Activated T-helper 9 cell treated with anti-CD3 and anti-CD28 coated beads, Interleukin-2, amount 50 U/mL, for 16 hours (primary cell): ENCODE results near the gene SND1.

Source experiments
- DNase-seq: peaks from one replicate; pipeline ENCODE4 v3.0.0-alpha.2; 2020; ENCODE audit warnings: low read depth

The SND1 gene

DNA sequence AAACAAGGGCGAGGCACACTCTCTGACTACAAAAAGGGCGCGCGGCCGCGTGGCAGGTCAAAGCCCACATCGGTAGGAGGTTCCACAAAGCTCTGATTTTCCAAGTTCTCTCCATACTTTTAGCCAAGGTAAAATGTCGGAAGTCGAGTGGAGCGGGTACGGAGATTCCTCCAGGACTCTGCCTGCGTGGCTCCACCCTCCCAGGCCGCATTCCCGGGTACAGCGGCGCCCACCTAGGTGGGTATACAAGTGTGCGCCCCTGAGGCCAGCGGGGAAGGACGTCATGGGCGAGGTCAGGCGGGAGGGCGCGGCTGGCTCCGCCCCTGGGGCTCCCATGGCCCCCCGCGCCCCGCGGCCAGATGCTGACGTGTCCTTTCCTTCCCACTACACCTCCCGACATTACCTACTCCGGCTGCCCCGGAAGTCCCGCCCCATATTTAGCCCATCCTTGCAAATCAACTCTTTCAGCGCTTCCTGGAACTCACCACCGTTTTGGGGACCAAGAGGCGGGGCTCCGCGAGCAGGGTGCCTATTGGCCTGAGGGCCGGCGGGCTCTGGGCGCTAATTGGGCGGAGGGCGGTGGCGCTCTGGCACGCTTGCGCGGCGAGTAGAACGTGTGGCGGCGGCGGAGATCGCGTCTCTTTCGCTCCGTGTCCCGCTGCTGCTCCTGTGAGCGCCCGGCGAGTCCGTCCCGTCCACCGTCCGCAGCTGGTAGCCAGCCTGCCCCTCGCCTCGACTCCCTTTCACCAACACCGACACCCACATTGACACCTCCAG is at the start of gene SND1:
TSS of gene SND1 (plus strand) at position 639 of the 777 bp plus-strand sequence. CDS start 180 bp downstream, outside the sequence.
- DNase-seq, result peak; percentile 99

DNA sequence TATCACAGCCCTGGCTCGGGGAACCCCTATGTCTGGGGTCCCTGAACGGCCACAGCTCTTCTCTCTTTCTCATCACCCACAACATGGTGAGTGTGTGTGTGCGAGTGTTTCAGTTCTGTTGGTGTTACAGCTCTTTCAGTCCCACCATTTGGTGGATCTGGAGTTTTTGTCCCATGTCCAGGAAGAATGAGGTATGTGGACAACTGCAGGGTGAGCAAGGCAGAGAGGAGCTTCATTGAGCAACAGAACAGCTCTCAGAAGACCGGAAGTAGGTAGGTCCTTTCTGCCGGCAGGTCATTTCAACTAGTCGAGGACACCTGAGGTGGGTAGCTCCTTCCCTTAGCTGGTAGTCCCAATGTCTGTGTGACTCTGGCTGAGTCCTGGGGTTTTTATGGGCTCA is 43.5 kb upstream of the SND1 start:
- no peak for DNase-seq

DNA sequence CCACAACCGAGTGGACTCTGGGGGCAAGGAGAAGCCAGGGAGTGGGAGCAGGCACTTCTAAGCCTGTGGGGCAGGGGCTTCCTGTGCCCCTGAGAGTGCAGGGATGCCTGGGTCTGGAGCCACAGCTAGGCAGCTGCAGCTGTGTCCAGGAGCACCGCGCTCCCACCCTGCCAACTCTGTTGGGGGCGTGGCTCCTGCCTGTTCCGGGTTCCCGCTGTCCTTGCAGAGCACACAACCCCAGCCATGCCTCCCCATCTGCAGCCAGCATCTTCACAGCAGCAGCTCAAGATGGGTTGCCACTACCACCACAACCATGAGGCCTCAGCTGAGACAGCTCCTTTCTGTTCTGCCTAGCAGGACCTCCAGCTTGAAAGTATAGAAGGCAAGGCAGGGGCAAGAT is 42.7 kb upstream of the SND1 start:
- DNase-seq, result no peak

GRCh38 chr7:127612263-127612662 is 39.7 kb upstream of the SND1 start:
- DNase-seq, result no peak

DNA sequence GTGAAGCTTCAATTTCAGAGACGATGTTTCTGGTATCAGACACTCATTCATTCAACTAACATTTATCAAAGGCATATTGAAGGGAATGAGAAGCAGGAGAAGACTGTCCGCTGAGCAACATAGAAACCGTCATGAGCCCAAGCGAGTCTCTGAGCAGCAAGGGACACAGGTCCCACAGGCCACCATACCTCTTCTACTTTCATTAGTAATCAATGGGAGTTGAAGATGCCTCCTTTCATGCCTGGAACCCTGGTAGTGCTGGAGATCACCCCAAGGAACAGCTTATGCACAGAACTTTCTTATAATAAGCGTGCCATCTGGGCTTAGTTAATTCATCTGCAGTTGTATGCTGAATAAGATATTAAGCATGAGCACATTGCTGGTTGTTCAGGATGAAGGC is 35.3 kb upstream of the SND1 start:
- no peak for DNase-seq

DNA sequence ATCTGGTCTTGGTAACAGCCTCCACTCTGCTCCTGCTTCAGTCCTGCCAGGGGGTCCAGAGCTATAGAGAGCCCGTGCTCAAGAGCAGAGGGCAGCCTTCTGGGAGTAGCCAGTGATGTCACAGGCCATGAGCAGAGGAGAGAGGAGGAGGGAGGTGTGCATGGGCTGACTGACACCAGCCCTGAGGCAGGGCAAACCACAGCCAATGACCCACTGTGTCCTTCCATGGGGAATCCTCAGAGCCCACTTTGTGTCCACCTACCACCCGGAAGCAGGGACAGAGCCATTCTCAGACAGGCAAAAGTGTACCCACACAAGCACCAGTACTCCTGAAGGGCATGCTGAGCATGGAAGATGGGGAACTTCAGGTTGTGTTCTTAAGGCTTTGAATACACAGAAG is 34.0 kb upstream of the SND1 start, which contains the start of gene PAX4:
TSS of gene PAX4 (minus strand) at position 101 of the 400 bp plus-strand sequence. CDS start 2,214 bp downstream, outside the sequence.
- no peak for DNase-seq

DNA sequence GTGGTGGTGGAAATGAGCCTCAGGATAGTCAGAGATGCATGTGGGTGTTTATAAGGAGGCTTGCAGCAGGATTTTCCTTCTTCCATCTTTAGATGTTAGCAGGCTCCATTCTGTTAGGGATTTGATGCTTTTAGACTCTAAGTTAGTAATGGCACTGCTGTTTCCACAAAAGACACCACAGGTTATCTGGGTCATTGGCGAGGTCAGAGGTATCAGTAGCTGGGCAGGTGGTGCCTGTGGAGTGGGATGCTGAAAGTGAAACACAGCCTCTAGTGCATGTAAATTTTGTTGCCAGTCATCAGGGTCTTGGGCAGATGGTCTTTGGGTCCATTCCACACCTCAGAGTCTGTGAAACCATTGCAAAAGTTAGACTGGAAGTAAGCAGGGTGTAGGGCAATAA is 33.2 kb upstream of the SND1 start:
- DNase-seq, result no peak

GRCh38 chr7:127619681-127620405 is 32.2 kb upstream of the SND1 start:
- no peak for DNase-seq

GRCh38 chr7:127620406-127621233 is 31.4 kb upstream of the SND1 start:
- DNase-seq, result no peak

GRCh38 chr7:127625331-127625730 is 26.7 kb upstream of the SND1 start:
- DNase-seq, result no peak

DNA sequence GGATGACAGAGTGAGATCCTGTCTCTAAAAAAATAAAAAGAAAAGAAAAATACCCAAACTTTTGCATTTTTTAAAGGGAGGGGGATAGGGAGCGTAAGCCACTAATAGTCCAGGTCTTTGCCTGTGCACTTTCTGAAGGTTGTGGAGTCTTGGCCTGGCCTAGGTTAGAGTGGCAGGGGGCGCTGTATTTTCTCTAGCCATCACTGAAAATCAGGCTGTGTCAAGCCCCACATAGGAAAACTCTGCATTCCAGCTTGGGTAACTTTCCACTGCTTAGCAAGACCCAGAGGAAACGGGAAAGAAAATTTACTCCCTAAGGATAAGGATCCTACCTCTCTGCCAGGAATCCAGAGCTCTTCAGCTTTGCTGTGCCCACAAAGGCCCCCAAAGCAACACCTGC is 23.5 kb upstream of the SND1 start:
- DNase-seq, result no peak

DNA sequence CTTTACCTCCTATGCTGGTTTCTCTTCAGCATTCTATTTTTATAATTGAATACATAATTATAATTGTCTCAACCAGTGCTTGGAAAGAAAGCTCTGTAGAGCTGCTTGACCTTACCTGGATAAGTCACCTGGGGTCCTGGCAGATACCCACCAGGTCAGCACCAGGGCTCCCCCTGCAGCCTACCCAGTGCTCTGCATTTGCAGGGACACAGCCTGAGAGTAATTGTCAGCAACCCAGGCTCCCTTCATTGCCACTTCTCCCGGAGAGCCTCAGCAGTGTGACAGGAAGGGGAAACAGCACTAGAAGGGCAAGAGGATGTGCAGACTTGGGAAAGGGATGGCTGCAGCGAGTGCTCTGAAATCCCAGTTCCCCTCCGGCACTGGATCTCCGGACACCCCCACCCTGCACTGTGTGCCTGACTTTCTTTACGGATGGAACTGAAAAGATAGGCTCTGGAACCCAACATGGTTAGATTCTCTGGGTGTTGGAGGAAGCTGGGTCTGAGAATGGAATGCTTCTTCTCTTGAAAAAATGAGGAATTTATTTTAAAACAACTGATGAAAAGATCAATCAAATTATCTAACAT is 22.6 kb upstream of the SND1 start:
- no peak for DNase-seq

- DNase-seq, result no peak
Observed at GRCh38 chr7:127632276-127632910, 19.6 kb upstream of the SND1 start.

DNA sequence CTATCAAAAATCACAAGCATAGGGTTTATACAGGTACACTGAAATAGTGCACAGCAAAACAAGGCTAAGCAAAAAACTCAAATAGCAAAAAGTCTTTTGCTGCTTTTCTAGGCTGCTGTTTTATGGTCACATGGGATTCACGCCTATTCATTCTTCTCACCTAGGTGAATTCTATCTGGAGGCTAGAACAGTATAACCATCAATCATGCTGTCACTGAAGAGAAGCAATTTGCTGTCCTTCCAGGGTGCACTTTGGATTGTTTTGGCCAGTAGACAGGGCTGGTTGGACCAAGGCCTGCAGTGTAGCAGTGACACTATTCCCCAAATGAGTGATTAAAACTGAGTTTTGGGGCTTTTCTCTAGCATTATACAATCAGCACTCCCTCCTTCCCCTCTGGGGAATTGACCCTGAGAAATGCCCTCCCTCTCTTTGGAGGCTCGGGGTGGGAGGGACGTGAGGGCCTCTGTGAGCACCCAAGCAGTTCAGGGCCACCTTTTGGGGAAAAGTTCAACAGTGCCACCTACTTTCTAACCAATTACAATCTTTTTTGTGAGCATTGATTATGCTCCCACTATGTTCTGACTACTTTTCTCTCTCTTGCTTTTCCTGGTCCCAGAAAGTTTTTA is 16.2 kb upstream of the SND1 start:
- DNase-seq, result no peak

- no peak for DNase-seq
Observed at GRCh38 chr7:127638197-127638596, 13.8 kb upstream of the SND1 start.

GRCh38 chr7:127644484-127644883 is 7.5 kb upstream of the SND1 start:
- no peak for DNase-seq

- no peak for DNase-seq
Observed at GRCh38 chr7:127647636-127648035, 4.4 kb upstream of the SND1 start.

DNA sequence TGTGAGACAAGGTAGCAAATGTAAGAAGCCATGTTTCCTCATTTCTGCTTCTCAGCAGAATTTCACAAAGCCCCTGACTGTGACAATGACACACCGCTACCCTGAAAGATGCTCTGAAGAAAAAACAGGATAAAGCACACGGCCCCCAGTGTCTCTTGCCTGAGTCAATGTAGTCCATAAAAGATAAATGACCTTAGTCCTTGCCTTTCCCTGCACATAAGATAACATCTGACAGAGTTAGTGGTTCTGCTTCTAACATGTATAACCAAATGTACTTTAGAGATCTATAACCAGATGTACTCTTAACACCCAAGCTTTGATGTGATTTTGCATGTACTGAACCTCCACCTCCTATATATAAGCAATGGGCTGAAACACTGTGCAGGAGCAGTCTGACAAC is 3.0 kb upstream of the SND1 start:
- DNase-seq, result no peak

DNA sequence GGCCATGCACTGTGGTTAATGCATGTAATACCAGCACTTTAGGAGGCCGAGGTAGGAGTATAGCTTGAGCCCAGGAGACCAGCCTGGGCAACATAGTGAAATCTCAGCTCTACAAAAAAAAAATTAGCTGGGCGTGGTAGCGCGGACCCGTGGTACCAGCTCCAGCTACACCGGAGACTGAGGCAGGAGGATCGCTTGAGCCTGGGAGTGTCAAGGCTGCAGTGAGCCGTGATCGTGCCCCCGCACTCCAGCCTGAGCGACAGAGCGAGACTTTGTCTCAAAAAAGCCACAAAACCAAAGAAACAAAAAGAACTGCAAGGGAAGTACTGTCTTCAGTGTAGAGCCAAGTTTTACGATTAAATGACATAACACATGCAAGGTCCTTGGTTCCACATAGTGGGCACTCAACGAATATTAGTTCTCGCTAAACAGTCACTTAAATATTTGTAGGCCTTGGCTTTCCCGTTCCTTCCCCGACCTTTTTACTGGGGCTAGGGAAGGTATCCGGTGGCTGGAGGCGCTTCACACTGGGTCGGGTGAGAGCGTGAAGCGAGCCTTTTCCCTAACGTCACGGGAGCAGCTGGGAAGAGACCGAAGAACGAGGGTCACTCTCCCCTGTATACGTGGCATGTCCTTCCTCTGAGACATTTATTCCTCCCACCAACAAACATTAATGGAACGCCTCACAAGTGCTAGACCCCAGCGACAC is 993 bp upstream of the SND1 start:
- no peak for DNase-seq
